ENCODE measurements around the gene MGLL. TPM values are rescaled to one million over a fixed set of nuclear protein-coding genes. Genes with fewer than 3 reads are reported as not detected.

Gene MGLL
- total RNA-seq, 1 donor from 2014 or later = 0.97 TPM

GRCh38 chr3:127840671-127841070 lies 18.4 kb upstream of the MGLL start:
- no peaks in the 10 kb centered on the region for H3K4me1 Mint-ChIP-seq (ENCODE audit: unreplicated experiment)
- H3K27me3 Mint-ChIP-seq (ENCODE audit: unreplicated experiment) = peaks cover 3% of the 10 kb centered on the region
- H3K36me3 Mint-ChIP-seq (ENCODE audit: low read depth, unreplicated experiment) = no peaks in the 10 kb centered on the region
- no peaks in the 10 kb centered on the region for H3K9me3 Mint-ChIP-seq (ENCODE audit: unreplicated experiment)
- H3K27ac Mint-ChIP-seq (ENCODE audit: unreplicated experiment) = no peak overlapping the region
- H3K4me3 Mint-ChIP-seq (ENCODE audit: unreplicated experiment) = no peak overlapping the region
- no peak for TF ChIP-seq CTCF (IDR thresholded peaks at IDR 0.05; ENCODE audit: unreplicated experiment)
- no peak for DNase-seq (ENCODE audit: low spot score)

GRCh38 chr3:127839099-127839498 lies 16.8 kb upstream of the MGLL start:
- H3K4me3 Mint-ChIP-seq (ENCODE audit: unreplicated experiment) = no peak overlapping the region
- H3K9me3 Mint-ChIP-seq (ENCODE audit: unreplicated experiment) = no peaks in the 10 kb centered on the region
- DNase-seq (ENCODE audit: low spot score) = no peak
- no peaks in the 10 kb centered on the region for H3K36me3 Mint-ChIP-seq (ENCODE audit: low read depth, unreplicated experiment)
- no peak for TF ChIP-seq CTCF (IDR thresholded peaks at IDR 0.05; ENCODE audit: unreplicated experiment)
- peaks cover 3% of the 10 kb centered on the region for H3K27me3 Mint-ChIP-seq (ENCODE audit: unreplicated experiment)
- no peaks in the 10 kb centered on the region for H3K4me1 Mint-ChIP-seq (ENCODE audit: unreplicated experiment)
- no peak overlapping the region for H3K27ac Mint-ChIP-seq (ENCODE audit: unreplicated experiment)

DNA sequence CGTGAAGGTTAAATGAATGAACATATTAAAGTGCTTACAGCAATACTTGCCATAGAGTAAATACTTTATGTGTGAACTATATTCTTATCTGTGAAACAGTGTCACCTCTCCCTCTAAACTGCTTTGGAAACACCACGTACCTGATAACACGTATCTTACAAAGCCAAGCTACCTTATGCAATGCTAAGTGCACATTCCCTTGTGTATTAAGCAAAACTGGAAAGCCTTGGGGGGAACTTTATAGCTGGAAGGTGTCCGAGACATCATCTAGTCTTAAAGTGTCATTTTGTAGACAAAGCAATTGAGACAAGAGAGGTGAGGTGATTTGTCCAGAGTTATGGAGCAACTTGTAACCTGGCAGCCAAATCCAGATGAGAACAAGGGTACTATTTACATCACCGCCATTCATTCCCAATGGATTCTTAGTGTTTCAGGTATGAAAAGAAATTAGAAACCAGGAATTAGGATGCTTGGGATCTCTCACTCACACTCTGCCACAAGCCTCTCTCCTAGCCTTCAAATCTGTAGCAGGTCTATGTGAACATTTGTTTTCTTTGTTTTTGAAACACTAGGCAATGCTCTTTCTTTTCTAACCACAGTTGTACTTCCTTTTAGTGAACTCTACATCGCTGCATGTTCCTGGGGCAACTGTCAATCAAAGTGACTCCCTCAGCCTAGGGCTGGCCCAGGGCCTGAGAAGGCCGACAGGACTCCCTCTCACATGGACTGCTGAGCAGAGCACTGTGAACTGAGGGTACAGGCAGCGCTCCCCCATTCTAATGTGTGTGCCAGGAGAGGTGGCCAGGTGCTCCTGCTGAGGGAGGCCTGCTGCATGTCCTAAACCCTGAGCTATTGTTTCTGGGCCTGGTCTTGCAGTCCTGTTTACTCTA lies 13.9 kb upstream of the MGLL start:
- no peaks in the 10 kb centered on the region for H3K4me1 Mint-ChIP-seq (ENCODE audit: unreplicated experiment)
- H3K36me3 Mint-ChIP-seq (ENCODE audit: low read depth, unreplicated experiment) = no peaks in the 10 kb centered on the region
- no peak for DNase-seq (ENCODE audit: low spot score)
- H3K27me3 Mint-ChIP-seq (ENCODE audit: unreplicated experiment) = peaks cover 3% of the 10 kb centered on the region
- no peaks in the 10 kb centered on the region for H3K9me3 Mint-ChIP-seq (ENCODE audit: unreplicated experiment)
- TF ChIP-seq CTCF (IDR thresholded peaks at IDR 0.05; ENCODE audit: unreplicated experiment) = no peak
- no peak overlapping the region for H3K27ac Mint-ChIP-seq (ENCODE audit: unreplicated experiment)
- H3K4me3 Mint-ChIP-seq (ENCODE audit: unreplicated experiment) = no peak overlapping the region

DNA sequence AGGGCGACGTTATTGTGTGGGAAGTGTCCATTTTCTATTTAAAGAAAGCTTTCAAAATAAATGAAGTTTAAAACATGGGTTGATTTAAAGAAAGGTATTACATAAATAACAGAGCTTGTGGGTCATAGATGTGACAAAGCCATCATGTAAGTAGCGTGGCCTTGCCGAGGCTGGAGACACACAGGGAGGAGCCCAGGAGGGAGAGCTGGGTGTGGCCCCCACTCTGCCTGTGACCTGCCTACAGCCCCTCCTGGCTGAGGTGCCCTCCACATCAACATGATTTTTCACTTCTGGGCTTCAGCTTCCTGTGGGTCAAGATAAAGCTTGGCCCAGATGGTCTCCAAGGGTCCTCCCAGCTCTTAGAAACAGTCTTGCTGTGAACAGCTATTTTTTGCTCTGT lies 12.5 kb upstream of the MGLL start:
- no peaks in the 10 kb centered on the region for H3K27me3 Mint-ChIP-seq (ENCODE audit: unreplicated experiment)
- no peaks in the 10 kb centered on the region for H3K4me1 Mint-ChIP-seq (ENCODE audit: unreplicated experiment)
- no peak overlapping the region for H3K27ac Mint-ChIP-seq (ENCODE audit: unreplicated experiment)
- TF ChIP-seq CTCF (IDR thresholded peaks at IDR 0.05; ENCODE audit: unreplicated experiment) = no peak
- no peak overlapping the region for H3K4me3 Mint-ChIP-seq (ENCODE audit: unreplicated experiment)
- no peaks in the 10 kb centered on the region for H3K36me3 Mint-ChIP-seq (ENCODE audit: low read depth, unreplicated experiment)
- no peak for DNase-seq (ENCODE audit: low spot score)
- H3K9me3 Mint-ChIP-seq (ENCODE audit: unreplicated experiment) = no peaks in the 10 kb centered on the region

- no peak for DNase-seq (ENCODE audit: low spot score)
- no peak for TF ChIP-seq CTCF (IDR thresholded peaks at IDR 0.05; ENCODE audit: unreplicated experiment)
- no peaks in the 10 kb centered on the region for H3K9me3 Mint-ChIP-seq (ENCODE audit: unreplicated experiment)
- no peaks in the 10 kb centered on the region for H3K4me1 Mint-ChIP-seq (ENCODE audit: unreplicated experiment)
- no peak overlapping the region for H3K27ac Mint-ChIP-seq (ENCODE audit: unreplicated experiment)
- no peak overlapping the region for H3K4me3 Mint-ChIP-seq (ENCODE audit: unreplicated experiment)
- H3K36me3 Mint-ChIP-seq (ENCODE audit: low read depth, unreplicated experiment) = no peaks in the 10 kb centered on the region
- no peaks in the 10 kb centered on the region for H3K27me3 Mint-ChIP-seq (ENCODE audit: unreplicated experiment)
Measured at GRCh38 chr3:127833281-127834032, 11.1 kb upstream of the MGLL start.
